Gastroesophageal sphincter (tissue), 3 donors: ENCODE data around the gene RASGRP3.

Experiments
- POLR2A ChIP-seq, 2 donors: fragments of 450-650 bp; IDR thresholded peaks; one replicate each; pipeline ENCODE4 v1.6.1; 2017; ENCODE audit warnings: antibody characterized with exemption in 2 of 2, mild to moderate bottlenecking in 2 of 2, moderate library complexity in 1 of 2
- POLR2AphosphoS5 ChIP-seq: sonication (generic); formaldehyde crosslinking; IDR thresholded peaks from one replicate; pipeline ENCODE4 v1.6.1; 2017; ENCODE audit warnings: antibody characterized with exemption
- TF ChIP-seq, protein P1 (sequence below), 4 experiments: fragments of 200-600 bp in 2 of 4; fragments of 450-650 bp in 2 of 4; sonication (generic) in 1 of 4; IDR thresholded peaks; one replicate each; pipeline ENCODE4 v1.5.1; 2017 to 2019; ENCODE audit warnings: antibody characterized with exemption in 4 of 4, mild to moderate bottlenecking in 2 of 4, moderate library complexity in 2 of 4

DNA sequence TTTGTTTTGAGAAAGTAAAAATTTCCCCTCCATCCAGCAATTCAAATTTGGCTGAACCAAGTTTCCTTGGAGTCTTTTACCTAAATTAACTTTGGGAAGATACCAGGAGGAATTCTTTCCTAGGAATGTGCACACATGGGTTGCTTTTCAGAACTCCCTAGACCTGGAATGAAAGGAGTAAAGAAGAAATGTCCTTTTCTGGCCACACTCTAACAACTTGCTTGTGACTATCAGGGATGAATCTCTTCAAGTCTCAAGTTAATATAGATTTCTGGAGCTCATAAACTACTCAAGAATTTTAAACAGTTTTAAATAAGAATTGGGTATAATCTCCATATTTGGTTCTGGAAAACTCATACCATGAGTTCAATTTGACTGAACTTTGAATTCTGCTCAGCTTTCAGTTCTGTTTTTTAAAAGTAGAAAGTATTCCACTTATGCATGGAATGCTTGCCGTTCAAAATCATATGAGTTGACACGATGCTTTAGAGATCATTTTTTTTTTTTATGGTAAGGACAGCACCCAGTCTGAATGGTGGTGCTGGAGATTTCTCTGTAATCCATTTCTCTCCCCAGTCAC lies 7.7 kb downstream of the RASGRP3 start:
- TF ChIP-seq, protein P1, sequence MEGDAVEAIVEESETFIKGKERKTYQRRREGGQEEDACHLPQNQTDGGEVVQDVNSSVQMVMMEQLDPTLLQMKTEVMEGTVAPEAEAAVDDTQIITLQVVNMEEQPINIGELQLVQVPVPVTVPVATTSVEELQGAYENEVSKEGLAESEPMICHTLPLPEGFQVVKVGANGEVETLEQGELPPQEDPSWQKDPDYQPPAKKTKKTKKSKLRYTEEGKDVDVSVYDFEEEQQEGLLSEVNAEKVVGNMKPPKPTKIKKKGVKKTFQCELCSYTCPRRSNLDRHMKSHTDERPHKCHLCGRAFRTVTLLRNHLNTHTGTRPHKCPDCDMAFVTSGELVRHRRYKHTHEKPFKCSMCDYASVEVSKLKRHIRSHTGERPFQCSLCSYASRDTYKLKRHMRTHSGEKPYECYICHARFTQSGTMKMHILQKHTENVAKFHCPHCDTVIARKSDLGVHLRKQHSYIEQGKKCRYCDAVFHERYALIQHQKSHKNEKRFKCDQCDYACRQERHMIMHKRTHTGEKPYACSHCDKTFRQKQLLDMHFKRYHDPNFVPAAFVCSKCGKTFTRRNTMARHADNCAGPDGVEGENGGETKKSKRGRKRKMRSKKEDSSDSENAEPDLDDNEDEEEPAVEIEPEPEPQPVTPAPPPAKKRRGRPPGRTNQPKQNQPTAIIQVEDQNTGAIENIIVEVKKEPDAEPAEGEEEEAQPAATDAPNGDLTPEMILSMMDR (IDR thresholded peaks at IDR 0.05) = no peak
- TF ChIP-seq POLR2A (IDR thresholded peaks at IDR 0.05) (no peak), POLR2AphosphoS5 (no peak)
